Omental fat pad (tissue), 4 donors: ENCODE measurements around the gene P4HTM. TPM values are rescaled to one million over a fixed set of nuclear protein-coding genes. Genes with fewer than 3 reads are reported as not detected.

Source experiments
- ATAC-seq: fragments of 150-250 bp; one replicate; pipeline ENCODE4 v1.9.1; 2016; ENCODE audit warnings: mild to moderate bottlenecking, moderate library complexity; ENCODE audit not compliant: low FRiP score
- DNase-seq: peaks from one replicate; pipeline ENCODE4 v3.0.0-alpha.2; 2019; ENCODE audit warnings: low spot score
- CTCF ChIP-seq, 3 donors: fragments of 450-650 bp; IDR thresholded peaks; one replicate each; pipeline ENCODE4 v1.5.1; 2016 to 2017; ENCODE audit warnings: antibody characterized with exemption in 3 of 3, mild to moderate bottlenecking in 3 of 3, moderate library complexity in 2 of 3
- total RNA-seq, 4 donors: library from RNA; depleted of rRNA; stranded (reverse); fragments of >200 nt; gene quantifications; one replicate each; pipeline ENCODE4 v1.1.0, GENCODE V29; 2016

The P4HTM gene
- total RNA-seq, 4 donors from 2014 or later, result 25.7 to 43.1 (median 28.2) TPM

GRCh38 chr3:49020330-49021212, 30.5 kb downstream of the P4HTM start:
- ATAC-seq, result no peak

GRCh38 chr3:49021213-49021812, 31.3 kb downstream of the P4HTM start:
- peak; percentile 86 for ATAC-seq
- peak; percentile 98 for DNase-seq
- TF ChIP-seq CTCF (IDR thresholded peaks at IDR 0.05), result no peak

More at GRCh38 chr3:49020330-49021212, 30.5 kb downstream of the P4HTM start:
- TF ChIP-seq CTCF (IDR thresholded peaks at IDR 0.05), result no peak
- no peak for DNase-seq

- ATAC-seq, result peak; percentile 90
- peak; percentile 76 for DNase-seq
- TF ChIP-seq CTCF (IDR thresholded peaks at IDR 0.05), result peak in 2 of 3 donors; percentile 62 to 93
These were observed 32.0 kb downstream of the P4HTM start, which contains the start of gene NDUFAF3 for GRCh38 chr3:49021813-49022687. Gene NDUFAF3, plus strand, starts transcription at chr3:49022121. Its CDS starts 24 bp downstream, at chr3:49022145.

- ATAC-seq (no peak), DNase-seq (no peak)
- no peak for TF ChIP-seq CTCF (IDR thresholded peaks at IDR 0.05)
These were observed 32.7 kb downstream of the P4HTM start for GRCh38 chr3:49022688-49023171.

- DNase-seq (no peak), ATAC-seq (no peak)
- TF ChIP-seq CTCF (IDR thresholded peaks at IDR 0.05), result no peak
These were observed 33.7 kb downstream of the P4HTM start for GRCh38 chr3:49023775-49024174.

GRCh38 chr3:49024449-49024848, 34.4 kb downstream of the P4HTM start:
- ATAC-seq (no peak), DNase-seq (no peak)
- no peak for TF ChIP-seq CTCF (IDR thresholded peaks at IDR 0.05)
